22Rv1 (cell line): Measurements from ENCODE around the gene SERF2.
"Not testable (repeated sequence)": the region's sequence is repeated elsewhere in the genome, so short reads cannot be mapped to it uniquely, and the experiment has no call there.

Source experiments
- H3K27ac ChIP-seq: fragments of 450-650 bp; 2 replicates; pipeline ENCODE4 v1.5.1; 2017
- ZFX ChIP-seq: fragments of 450-650 bp; IDR thresholded peaks from 2 replicates; pipeline ENCODE4 v1.6.1; 2017; ENCODE audit warnings: antibody characterized with exemption, borderline replicate concordance
- TF ChIP-seq, protein P1 (sequence below): fragments of 450-650 bp; IDR thresholded peaks from 2 replicates; pipeline ENCODE4 v1.5.1; 2017; ENCODE audit warnings: mild to moderate bottlenecking

SERF2 gene

DNA sequence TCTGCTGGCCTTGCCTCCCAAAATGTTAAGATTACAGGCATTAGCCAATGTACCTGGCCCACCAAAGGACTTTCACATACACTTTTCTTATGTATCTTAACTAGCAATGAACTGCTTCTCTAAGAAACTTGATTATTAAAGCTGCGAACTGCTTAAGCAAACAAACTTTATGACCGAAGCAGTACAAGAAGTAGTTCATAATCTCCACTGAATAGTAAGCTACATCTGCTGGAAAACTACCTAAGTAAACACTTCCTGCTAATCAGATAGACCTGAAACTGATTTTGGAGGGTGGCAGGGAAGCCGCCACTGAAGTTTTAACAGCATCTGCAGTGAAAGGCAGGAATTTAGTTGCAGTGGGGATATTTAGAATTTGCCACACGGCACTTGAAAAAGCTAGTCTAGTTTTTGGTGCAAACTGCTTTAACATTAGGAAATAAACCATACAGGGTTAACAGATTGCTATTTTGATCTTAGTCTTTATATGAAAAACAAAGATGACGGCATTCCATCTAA, 16.4 kb downstream of the SERF2 start:
- H3K27ac ChIP-seq = peak overlapping the region; percentile 42
- TF ChIP-seq ZFX = no peak
- TF ChIP-seq, protein P1, sequence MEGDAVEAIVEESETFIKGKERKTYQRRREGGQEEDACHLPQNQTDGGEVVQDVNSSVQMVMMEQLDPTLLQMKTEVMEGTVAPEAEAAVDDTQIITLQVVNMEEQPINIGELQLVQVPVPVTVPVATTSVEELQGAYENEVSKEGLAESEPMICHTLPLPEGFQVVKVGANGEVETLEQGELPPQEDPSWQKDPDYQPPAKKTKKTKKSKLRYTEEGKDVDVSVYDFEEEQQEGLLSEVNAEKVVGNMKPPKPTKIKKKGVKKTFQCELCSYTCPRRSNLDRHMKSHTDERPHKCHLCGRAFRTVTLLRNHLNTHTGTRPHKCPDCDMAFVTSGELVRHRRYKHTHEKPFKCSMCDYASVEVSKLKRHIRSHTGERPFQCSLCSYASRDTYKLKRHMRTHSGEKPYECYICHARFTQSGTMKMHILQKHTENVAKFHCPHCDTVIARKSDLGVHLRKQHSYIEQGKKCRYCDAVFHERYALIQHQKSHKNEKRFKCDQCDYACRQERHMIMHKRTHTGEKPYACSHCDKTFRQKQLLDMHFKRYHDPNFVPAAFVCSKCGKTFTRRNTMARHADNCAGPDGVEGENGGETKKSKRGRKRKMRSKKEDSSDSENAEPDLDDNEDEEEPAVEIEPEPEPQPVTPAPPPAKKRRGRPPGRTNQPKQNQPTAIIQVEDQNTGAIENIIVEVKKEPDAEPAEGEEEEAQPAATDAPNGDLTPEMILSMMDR = no peak

DNA sequence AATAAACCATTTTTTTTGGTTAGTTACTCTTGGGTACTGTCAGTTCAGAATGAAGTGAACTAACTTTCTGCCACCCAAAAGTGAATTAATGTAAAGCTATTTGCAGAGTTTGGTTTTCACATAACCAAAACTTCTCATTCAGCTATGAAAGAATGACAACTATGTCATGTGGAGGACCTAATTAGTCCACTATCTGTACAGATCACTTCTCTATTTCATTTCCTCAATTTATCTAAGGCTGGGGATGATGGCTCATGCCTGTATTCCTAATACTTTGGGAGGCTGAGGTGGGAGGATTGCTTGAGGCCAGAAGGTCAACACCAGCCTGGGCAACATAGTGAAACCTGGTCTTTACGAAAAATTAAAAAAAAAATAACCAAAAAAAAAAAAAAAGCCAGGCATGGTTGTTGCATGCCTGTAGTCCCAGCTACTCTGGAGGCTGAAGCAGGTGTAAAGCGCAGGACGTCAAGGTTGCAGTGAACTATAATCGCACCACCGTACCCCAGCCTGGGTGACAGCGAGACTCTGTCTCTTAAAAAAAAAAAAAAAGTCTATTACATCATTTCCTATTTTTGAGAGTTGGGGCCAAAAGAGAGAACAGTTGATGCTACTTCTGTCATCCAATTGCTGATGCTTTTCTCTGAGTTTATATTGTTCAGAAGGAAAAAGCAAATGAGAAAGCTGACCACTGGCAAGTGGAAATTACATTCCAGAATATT, 17.0 kb downstream of the SERF2 start:
- peak overlapping the region; percentile 42 for H3K27ac ChIP-seq

DNA sequence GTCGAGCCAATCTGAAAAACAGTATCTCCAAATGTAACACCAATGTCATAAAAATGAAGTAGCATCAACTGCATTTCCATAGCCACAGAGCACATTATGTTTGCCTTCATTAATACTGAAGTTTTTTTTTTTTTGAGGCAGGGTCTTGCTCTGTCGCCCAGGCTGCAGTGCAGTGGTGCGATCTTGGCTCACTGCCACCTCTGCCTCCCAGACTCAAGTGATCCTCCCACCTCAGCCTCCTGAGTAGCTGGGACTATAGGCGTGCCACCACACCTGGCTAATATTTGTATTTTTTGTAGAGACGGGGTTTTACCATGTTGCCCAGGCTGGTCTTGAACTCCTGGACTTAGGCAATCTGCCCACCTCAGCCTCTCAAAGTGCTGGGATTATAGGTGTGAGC, 22.9 kb downstream of the SERF2 start:
- H3K27ac ChIP-seq = not testable (repeated sequence)

More for the DNA sequence above, 17.0 kb downstream of the SERF2 start:
- TF ChIP-seq ZFX = no peak
- TF ChIP-seq, protein P1 = no peak

DNA sequence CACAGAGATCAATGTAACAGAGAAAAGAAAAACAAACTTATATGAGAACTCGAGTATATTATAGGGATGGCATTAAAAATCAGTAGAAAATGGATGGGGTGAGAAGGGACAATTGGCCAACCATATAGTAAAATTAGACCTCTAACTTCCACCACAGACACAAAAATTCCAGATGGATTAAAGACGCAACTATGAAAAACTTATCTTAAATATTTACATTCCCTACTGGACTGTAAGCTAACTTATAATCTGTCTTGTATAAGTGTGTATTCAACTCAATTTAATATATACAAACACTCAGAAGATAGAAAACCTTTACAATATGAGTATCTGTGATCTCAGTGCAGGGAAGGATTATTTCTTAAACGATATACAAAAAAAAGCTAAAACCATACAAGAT, 29.4 kb downstream of the SERF2 start:
- H3K27ac ChIP-seq = no peak overlapping the region
- TF ChIP-seq, protein P1 = no peak
- TF ChIP-seq ZFX = no peak

DNA sequence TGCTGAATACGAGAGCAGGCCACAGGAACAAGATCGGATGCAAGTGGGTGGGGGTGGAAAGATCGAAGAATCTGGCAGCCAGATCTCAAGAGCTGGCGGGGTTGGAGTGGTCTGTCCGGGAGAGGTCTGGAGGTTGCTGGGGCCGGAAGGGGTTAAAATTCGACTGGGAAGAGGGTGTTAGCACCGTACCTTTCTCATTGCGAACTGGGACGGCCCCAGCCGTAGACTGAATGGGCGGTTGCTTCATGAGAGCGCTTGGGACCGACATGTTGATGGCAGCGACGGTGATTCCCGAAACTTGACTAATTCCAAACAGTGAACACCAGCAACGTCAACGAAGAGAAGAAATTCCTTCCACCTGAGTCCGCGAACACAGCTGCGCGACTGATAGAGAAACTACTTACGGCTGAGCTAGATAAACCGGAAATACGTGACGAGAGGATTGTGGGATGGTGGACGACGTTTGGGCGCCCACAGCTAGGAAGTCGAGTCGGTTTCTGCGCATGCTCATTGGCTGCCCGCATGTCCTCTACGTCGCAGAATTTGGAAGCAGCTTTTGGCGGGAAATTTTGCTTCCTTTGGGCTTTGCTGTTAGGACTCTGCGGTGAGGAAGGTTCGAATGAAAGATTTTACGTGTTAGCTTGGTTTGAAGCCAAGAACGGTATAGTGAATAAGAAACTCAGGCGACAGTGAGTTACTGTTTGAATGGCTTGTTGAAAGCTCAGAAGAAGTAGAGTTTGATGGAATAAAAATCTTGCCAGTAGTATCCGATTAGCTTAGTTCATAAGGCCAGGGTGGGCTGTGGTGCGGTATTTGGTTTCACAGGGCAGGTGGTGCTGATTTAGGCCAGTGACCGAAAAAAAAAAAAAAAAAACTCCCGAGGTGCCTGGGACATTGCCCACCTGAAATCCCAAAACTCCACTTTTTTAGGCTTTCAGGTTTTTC, 32.5 kb downstream of the SERF2 start, which contains the start of gene MFAP1:
Gene MFAP1 (minus strand): TSS at position 389 of the 945 bp plus-strand sequence. CDS start 121 bp downstream, at position 268.
- TF ChIP-seq ZFX = no peak
- TF ChIP-seq, protein P1 = no peak
- H3K27ac ChIP-seq = peak within 1 kb of the TSS; percentile 79

DNA sequence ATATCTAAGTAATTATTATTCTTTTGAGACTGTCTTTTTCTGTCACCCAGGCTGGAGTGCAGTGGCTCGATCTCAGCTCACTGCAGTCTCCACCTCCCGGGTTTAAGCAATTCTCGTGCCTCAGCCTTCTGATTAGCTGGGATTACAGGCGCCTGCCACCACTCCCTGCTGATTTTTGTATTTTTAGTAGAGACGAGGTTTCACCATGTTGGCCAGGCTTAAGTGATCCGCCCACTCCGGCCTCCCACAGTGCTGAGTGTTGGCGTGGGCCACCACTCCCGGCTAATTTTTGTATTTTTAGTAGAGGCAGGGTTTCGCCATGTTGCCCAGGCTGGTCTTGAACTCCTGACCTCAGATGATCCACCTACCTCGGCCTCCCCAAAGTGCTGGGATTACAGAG, 33.2 kb downstream of the SERF2 start:
- peak overlapping the region; percentile 79 for H3K27ac ChIP-seq

DNA sequence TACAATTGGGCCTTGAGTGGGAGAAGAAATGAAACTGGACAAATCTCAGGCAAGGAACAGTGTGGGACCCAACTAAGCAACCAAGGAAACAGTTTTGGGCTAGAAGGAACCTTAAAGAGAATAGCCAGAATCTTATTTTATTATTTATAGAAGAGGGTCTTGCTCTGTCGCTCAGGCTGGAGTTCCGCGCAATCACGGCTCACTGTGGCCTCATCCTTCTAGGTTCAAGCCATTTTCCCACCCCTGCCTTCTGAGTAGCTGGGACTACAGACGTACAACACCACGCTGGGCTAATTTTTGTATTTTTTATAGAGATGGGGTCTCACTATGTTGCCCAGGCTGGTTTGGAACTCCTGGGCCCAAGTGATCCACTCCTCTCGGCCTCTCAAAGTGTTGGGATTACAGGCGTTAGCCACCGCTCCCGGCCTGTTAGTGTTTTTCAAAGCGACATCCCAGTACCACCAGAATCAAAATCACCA, 33.9 kb downstream of the SERF2 start:
- no peak for TF ChIP-seq ZFX
- TF ChIP-seq, protein P1 = no peak

More for the DNA sequence above, 33.9 kb downstream of the SERF2 start:
- peak overlapping the region; percentile 79 for H3K27ac ChIP-seq
